WTC11 (cell line): ENCODE measurements around the gene ADGRV1. TPM values are rescaled to one million over a fixed set of nuclear protein-coding genes. Genes with fewer than 3 reads are reported as not detected.

Experiments
- ATAC-seq: fragments of 200-7000 bp; cut with Tn5 transposase; 2 replicates; pipeline ENCODE4 v1.10.0; 2021; ENCODE audit warnings: mild to moderate bottlenecking, moderate library complexity
- CTCF ChIA-PET: fragments of 300-600 bp; sonication (Branson Sonifier 250); formaldehyde crosslinking; loops from one replicate; lab custom pipeline; 2021; ENCODE audit warnings: antibody characterized with exemption; lab: Charles Lee
- POLR2A ChIA-PET: fragments of 350-600 bp; sonication (Branson Sonifier 250); formaldehyde crosslinking; loops from one replicate; lab custom pipeline; 2021; ENCODE audit warnings: antibody characterized with exemption; lab: Charles Lee
- DNase-seq: peaks from one replicate; pipeline ENCODE4 v3.0.0; 2021; ENCODE audit warnings: low spot score
- H3K27ac Mint-ChIP-seq: 2 replicates; pipeline ENCODE4 v1.8.0; 2021; ENCODE audit warnings: mixed read lengths
- H3K27me3 Mint-ChIP-seq: 2 replicates; pipeline ENCODE4 v1.8.0; 2021; ENCODE audit warnings: low read depth, mild to moderate bottlenecking, moderate library complexity, mixed read lengths
- H3K36me3 Mint-ChIP-seq: 2 replicates; pipeline ENCODE4 v1.8.0; 2021; ENCODE audit warnings: mixed read lengths
- H3K4me1 Mint-ChIP-seq: 2 replicates; pipeline ENCODE4 v1.8.0; 2022; ENCODE audit warnings: mixed read lengths
- H3K4me3 Mint-ChIP-seq: 2 replicates; pipeline ENCODE4 v1.8.0; 2021; ENCODE audit warnings: mild to moderate bottlenecking, moderate library complexity, mixed read lengths
- H3K9me3 Mint-ChIP-seq: 2 replicates; pipeline ENCODE4 v1.8.0; 2021; ENCODE audit warnings: mixed read lengths
- AR ChIP-seq: fragments of 250-450 bp; sonication (Bioruptor Pico); IDR thresholded peaks from 2 replicates; pipeline ENCODE4 v1.9.0; 2021; ENCODE audit warnings: mild to moderate bottlenecking
- ATF3 ChIP-seq: sonication (generic); formaldehyde crosslinking; conservative IDR thresholded peaks from 2 replicates; pipeline ENCODE4 v1.8.1; 2022; ENCODE audit warnings: mild to moderate bottlenecking, missing genetic modification reagents
- E2F4 ChIP-seq: sonication (generic); formaldehyde crosslinking; IDR thresholded peaks from 2 replicates; pipeline ENCODE4 v1.8.1; 2022; ENCODE audit warnings: low read depth, mild to moderate bottlenecking, moderate library complexity, missing genetic modification reagents, borderline replicate concordance
- E2F5 ChIP-seq: sonication (generic); formaldehyde crosslinking; IDR thresholded peaks from 2 replicates; pipeline ENCODE4 v1.8.1; 2022; ENCODE audit warnings: mild to moderate bottlenecking, moderate library complexity, missing genetic modification reagents
- EMX1 ChIP-seq: fragments of 250-450 bp; sonication (Bioruptor Pico); IDR thresholded peaks from 2 replicates; pipeline ENCODE4 v1.8.0; 2021; ENCODE audit warnings: mild to moderate bottlenecking
- FOXP4 ChIP-seq: sonication (generic); formaldehyde crosslinking; IDR thresholded peaks from 2 replicates; pipeline ENCODE4 v1.8.0; 2022; ENCODE audit warnings: mild to moderate bottlenecking, missing genetic modification reagents
- GABPB1 ChIP-seq: sonication (generic); formaldehyde crosslinking; IDR thresholded peaks from 2 replicates; pipeline ENCODE4 v1.8.1; 2023; ENCODE audit warnings: mild to moderate bottlenecking, missing genetic modification reagents
- HMGA2 ChIP-seq: fragments of 250-450 bp; sonication (Bioruptor Pico); IDR thresholded peaks from 2 replicates; pipeline ENCODE4 v1.4.0; 2021; ENCODE audit warnings: mild to moderate bottlenecking, moderate library complexity
- MXD4 ChIP-seq: fragments of 250-450 bp; sonication (Bioruptor Pico); IDR thresholded peaks from 2 replicates; pipeline ENCODE4 v1.8.0; 2021; ENCODE audit warnings: mild to moderate bottlenecking, moderate library complexity, borderline replicate concordance
- MYBL2 ChIP-seq: sonication (generic); formaldehyde crosslinking; IDR thresholded peaks from 2 replicates; pipeline ENCODE4 v1.8.1; 2023; ENCODE audit warnings: mild to moderate bottlenecking, moderate library complexity, missing genetic modification reagents
- SMAD4 ChIP-seq: sonication (generic); formaldehyde crosslinking; IDR thresholded peaks from 2 replicates; pipeline ENCODE4 v1.8.0; 2022; ENCODE audit warnings: mild to moderate bottlenecking, missing genetic modification reagents
- SOX15 ChIP-seq: fragments of 250-450 bp; sonication (Bioruptor Pico); IDR thresholded peaks from 2 replicates; pipeline ENCODE4 v1.9.0; 2021; ENCODE audit warnings: mild to moderate bottlenecking
- TEAD1 ChIP-seq: sonication (generic); formaldehyde crosslinking; IDR thresholded peaks from 2 replicates; pipeline ENCODE4 v1.8.0; 2022; ENCODE audit warnings: mild to moderate bottlenecking, missing genetic modification reagents
- TEAD4 ChIP-seq: sonication (generic); formaldehyde crosslinking; IDR thresholded peaks from 2 replicates; pipeline ENCODE4 v1.8.0; 2022; ENCODE audit warnings: mild to moderate bottlenecking, missing genetic modification reagents
- ZBTB21 ChIP-seq: sonication (generic); formaldehyde crosslinking; IDR thresholded peaks from 2 replicates; pipeline ENCODE4 v1.8.1; 2023; ENCODE audit warnings: mild to moderate bottlenecking, missing genetic modification reagents, borderline replicate concordance
- ZNF425 ChIP-seq: fragments of 250-450 bp; sonication (Bioruptor Pico); conservative IDR thresholded peaks from 2 replicates; pipeline ENCODE4 v1.9.0; 2021; ENCODE audit warnings: mild to moderate bottlenecking
- ZNF671 ChIP-seq: fragments of 250-450 bp; sonication (Bioruptor Pico); IDR thresholded peaks from 2 replicates; pipeline ENCODE4 v1.8.0; 2021; ENCODE audit warnings: mild to moderate bottlenecking
- total RNA-seq: library from RNA; stranded (reverse); gene quantifications from 3 replicates; pipeline ENCODE4 v1.2.3, GENCODE V29; 2021

Gene ADGRV1
- total RNA-seq, 1 experiment from 2014 or later = 74.5 TPM

- H3K4me1 Mint-ChIP-seq = peaks cover 28% of the 10 kb centered on the region
- POLR2A ChIA-PET = no interaction called here
- H3K4me3 Mint-ChIP-seq = no peak overlapping the region
These were observed 351.3 kb downstream of the ADGRV1 start for GRCh38 chr5:90909940-90910339.

GRCh38 chr5:90911169-90911568 is 352.6 kb downstream of the ADGRV1 start:
- no peaks in the 10 kb centered on the region for H3K27me3 Mint-ChIP-seq
- H3K36me3 Mint-ChIP-seq = peaks cover 5% of the 10 kb centered on the region
- no peak for DNase-seq
- TF ChIP-seq MXD4 (CRISPR knock-in tag) = no peak
- no peak for TF ChIP-seq ZNF425 (CRISPR knock-in tag)
- TF ChIP-seq ZBTB21 = no peak
- no peak for TF ChIP-seq TEAD1 (CRISPR knock-in tag)
- TF ChIP-seq MYBL2 (CRISPR knock-in tag) = no peak
- no peak for TF ChIP-seq FOXP4 (CRISPR knock-in tag)
- TF ChIP-seq TEAD4 (CRISPR knock-in tag) = no peak
- no peak for TF ChIP-seq E2F5
- TF ChIP-seq HMGA2 (CRISPR knock-in tag) = no peak
- H3K4me3 Mint-ChIP-seq = no peak overlapping the region
- ChIA-PET CTCF (interaction anchor here (2.0 kb wide), 1 partner anchor 21 kb away, joined by 6 read pairs; no protein-coding TSS in a partner anchor), POLR2A (no interaction called here)
- H3K27ac Mint-ChIP-seq = no peak overlapping the region
- peaks cover 34% of the 10 kb centered on the region for H3K4me1 Mint-ChIP-seq
- peaks cover 6% of the 10 kb centered on the region for H3K9me3 Mint-ChIP-seq
- no peak for ATAC-seq

More at GRCh38 chr5:90909940-90910339, 351.3 kb downstream of the ADGRV1 start:
- CTCF ChIA-PET = interaction anchor here (1.2 to 1.9 kb wide), 2 partner anchors 22 to 44 kb away, joined by 5 to 7 read pairs; no protein-coding TSS in a partner anchor
- no peak for DNase-seq
- no peak for ATAC-seq
- Mint-ChIP-seq H3K27me3 (no peaks in the 10 kb centered on the region), H3K27ac (no peak overlapping the region), H3K36me3 (peaks cover 5% of the 10 kb centered on the region), H3K9me3 (peaks cover 6% of the 10 kb centered on the region)
- TF ChIP-seq SOX15 (CRISPR knock-in tag) (no peak), HMGA2 (CRISPR knock-in tag) (no peak), AR (no peak)

- ATAC-seq = no peak; the same call in 1 of the 2 replicates
- ChIA-PET CTCF (interaction anchor here (2.0 kb wide), 1 partner anchor 20 kb away, joined by 6 read pairs; no protein-coding TSS in a partner anchor), POLR2A (no interaction called here)
- peaks cover 5% of the 10 kb centered on the region for H3K36me3 Mint-ChIP-seq
- peaks cover 6% of the 10 kb centered on the region for H3K9me3 Mint-ChIP-seq
- TF ChIP-seq EMX1 (CRISPR knock-in tag) = no peak
- TF ChIP-seq E2F4 (CRISPR knock-in tag) = no peak
- no peak for TF ChIP-seq SMAD4 (CRISPR knock-in tag)
- no peak for TF ChIP-seq ZNF671 (CRISPR knock-in tag)
- no peak for TF ChIP-seq GABPB1 (CRISPR knock-in tag)
- no peak for TF ChIP-seq ATF3 (CRISPR knock-in tag)
- H3K27ac Mint-ChIP-seq = no peak overlapping the region
- DNase-seq = no peak
- H3K27me3 Mint-ChIP-seq = no peaks in the 10 kb centered on the region
- peaks cover 34% of the 10 kb centered on the region for H3K4me1 Mint-ChIP-seq
- H3K4me3 Mint-ChIP-seq = no peak overlapping the region
These were observed 353.9 kb downstream of the ADGRV1 start for GRCh38 chr5:90912476-90912875.
